ENCODE measurements around the gene FXYD5.
A peak's percentile ranks its signal among the peaks of the same experiment; 100 is the strongest.

The FXYD5 gene

GRCh38 chr19:35155441-35155840 is 906 bp downstream of the FXYD5 start:
- H3K79me2 ChIP-seq (ENCODE audit: insufficient read depth, low read length) = peaks cover 40% of the 10 kb centered on the region
- no peaks in the 10 kb centered on the region for H3K9me2 ChIP-seq (replicated peaks; ENCODE audit: low read depth, low read length)
- H3F3A ChIP-seq (ENCODE audit: low read depth) = no peaks in the 10 kb centered on the region
- H3K4me3 ChIP-seq (ENCODE audit: low read length, poor library complexity, severe bottlenecking) = peak overlapping the region; percentile 87
- peaks cover 31% of the 10 kb centered on the region for H3K4me1 ChIP-seq (ENCODE audit: insufficient read depth, low read length, poor library complexity, severe bottlenecking)
- H3K36me3 ChIP-seq (ENCODE audit: insufficient read depth, low read length) = peaks cover 31% of the 10 kb centered on the region; the same call in 1 of the 2 replicates
- no peak for TF ChIP-seq EZH2phosphoT487 (IDR thresholded peaks at IDR 0.05; ENCODE audit: borderline replicate concordance)
- TF ChIP-seq CTCF (conservative IDR thresholded peaks at IDR 0.05; ENCODE audit: low read length) = no peak
- peaks cover 34% of the 10 kb centered on the region for H4K20me1 ChIP-seq (ENCODE audit: insufficient read depth, low read length, poor library complexity, severe bottlenecking)
- no peaks in the 10 kb centered on the region for H3K9me3 ChIP-seq (ENCODE audit: insufficient read depth, low read depth, low read length)
- peak overlapping the region; percentile 100 for H3K4me2 ChIP-seq (ENCODE audit: low read depth, low read length, poor library complexity, severe bottlenecking)
- H3K27me3 ChIP-seq (ENCODE audit: insufficient read depth, low read length, poor library complexity, severe bottlenecking) = no peaks in the 10 kb centered on the region
- peak overlapping the region; percentile 90 for H2AFZ ChIP-seq (ENCODE audit: low read length)
- H3K9ac ChIP-seq (ENCODE audit: low read depth, low read length, poor library complexity, severe bottlenecking) = peak overlapping the region; percentile 91

- no peak overlapping the region for H2AFZ ChIP-seq (ENCODE audit: low read length)
- peaks cover 38% of the 10 kb centered on the region; the same call in 1 of the 2 replicates for H3K36me3 ChIP-seq (ENCODE audit: insufficient read depth, low read length)
- H3K9ac ChIP-seq (ENCODE audit: low read depth, low read length, poor library complexity, severe bottlenecking) = peak overlapping the region; percentile 91
- H3K79me2 ChIP-seq (ENCODE audit: insufficient read depth, low read length) = peaks cover 40% of the 10 kb centered on the region
- H3K9me3 ChIP-seq (ENCODE audit: insufficient read depth, low read depth, low read length) = no peaks in the 10 kb centered on the region
- H4K20me1 ChIP-seq (ENCODE audit: insufficient read depth, low read length, poor library complexity, severe bottlenecking) = peaks cover 34% of the 10 kb centered on the region
- peak overlapping the region; percentile 87 for H3K4me3 ChIP-seq (ENCODE audit: low read length, poor library complexity, severe bottlenecking)
- no peaks in the 10 kb centered on the region for H3K27me3 ChIP-seq (ENCODE audit: insufficient read depth, low read length, poor library complexity, severe bottlenecking)
- H3K4me1 ChIP-seq (ENCODE audit: insufficient read depth, low read length, poor library complexity, severe bottlenecking) = peaks cover 31% of the 10 kb centered on the region
- no peak for TF ChIP-seq EZH2phosphoT487 (IDR thresholded peaks at IDR 0.05; ENCODE audit: borderline replicate concordance)
- TF ChIP-seq CTCF (conservative IDR thresholded peaks at IDR 0.05; ENCODE audit: low read length) = no peak
- peak overlapping the region; percentile 100 for H3K4me2 ChIP-seq (ENCODE audit: low read depth, low read length, poor library complexity, severe bottlenecking)
- H3K9me2 ChIP-seq (replicated peaks; ENCODE audit: low read depth, low read length) = no peaks in the 10 kb centered on the region
- H3F3A ChIP-seq (ENCODE audit: low read depth) = no peaks in the 10 kb centered on the region
Measured at GRCh38 chr19:35155981-35156672, 1.6 kb downstream of the FXYD5 start.

GRCh38 chr19:35156673-35157014 is 2.1 kb downstream of the FXYD5 start:
- Histone ChIP-seq H3K9ac (ENCODE audit: low read depth, low read length, poor library complexity, severe bottlenecking) (peak overlapping the region; percentile 91), H3K4me3 (ENCODE audit: low read length, poor library complexity, severe bottlenecking) (peak overlapping the region; percentile 87), H3K4me1 (ENCODE audit: insufficient read depth, low read length, poor library complexity, severe bottlenecking) (peaks cover 31% of the 10 kb centered on the region), H3K9me3 (ENCODE audit: insufficient read depth, low read depth, low read length) (no peaks in the 10 kb centered on the region), H3K79me2 (ENCODE audit: insufficient read depth, low read length) (peaks cover 40% of the 10 kb centered on the region), H3K36me3 (ENCODE audit: insufficient read depth, low read length) (peaks cover 41% of the 10 kb centered on the region; the same call in 1 of the 2 replicates), H2AFZ (ENCODE audit: low read length) (no peak overlapping the region), H4K20me1 (ENCODE audit: insufficient read depth, low read length, poor library complexity, severe bottlenecking) (peaks cover 34% of the 10 kb centered on the region), H3K4me2 (ENCODE audit: low read depth, low read length, poor library complexity, severe bottlenecking) (peak overlapping the region; percentile 100), H3F3A (ENCODE audit: low read depth) (no peaks in the 10 kb centered on the region), H3K9me2 (replicated peaks; ENCODE audit: low read depth, low read length) (no peaks in the 10 kb centered on the region), H3K27me3 (ENCODE audit: insufficient read depth, low read length, poor library complexity, severe bottlenecking) (no peaks in the 10 kb centered on the region)
- TF ChIP-seq CTCF (conservative IDR thresholded peaks at IDR 0.05; ENCODE audit: low read length) (no peak), EZH2phosphoT487 (IDR thresholded peaks at IDR 0.05; ENCODE audit: borderline replicate concordance) (no peak)

Data from Loucy (cell line).